NCI-H146 (cell line): Measurements from ENCODE around the gene REST.

Source experiments
- DNase-seq: peaks from one replicate; lab custom pipeline; 2025; lab: John Stamatoyannopoulos, UW

The REST gene

GRCh38 chr4:56976283-56976836 is 68.7 kb downstream of the REST start:
- DNase-seq = peak; percentile 39

DNA sequence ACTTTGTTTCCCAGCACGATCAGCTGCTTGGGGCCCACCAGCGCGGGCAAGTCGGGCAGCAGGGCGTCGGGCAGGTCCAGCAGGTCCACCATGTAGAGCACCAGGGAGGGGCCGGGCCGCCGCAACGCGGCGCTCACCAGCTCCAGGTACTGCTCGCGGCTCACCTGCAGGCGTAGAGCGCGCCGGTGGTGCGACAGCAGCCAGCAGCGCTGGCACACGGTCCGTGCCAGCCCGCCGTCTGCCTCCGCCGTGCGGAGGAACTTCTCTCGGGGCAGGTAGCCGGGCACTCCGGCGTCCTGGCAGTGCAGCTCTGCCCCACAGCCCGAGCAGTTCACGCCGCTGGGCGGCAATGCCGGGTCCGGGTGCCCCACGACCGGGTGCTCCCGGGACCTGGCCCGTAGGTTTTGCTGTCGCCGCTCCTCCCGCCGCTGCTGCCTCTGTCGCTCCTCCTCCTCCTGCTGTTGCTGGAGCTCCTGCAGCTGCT is 69.2 kb downstream of the REST start:
- DNase-seq = peak; percentile 62

DNA sequence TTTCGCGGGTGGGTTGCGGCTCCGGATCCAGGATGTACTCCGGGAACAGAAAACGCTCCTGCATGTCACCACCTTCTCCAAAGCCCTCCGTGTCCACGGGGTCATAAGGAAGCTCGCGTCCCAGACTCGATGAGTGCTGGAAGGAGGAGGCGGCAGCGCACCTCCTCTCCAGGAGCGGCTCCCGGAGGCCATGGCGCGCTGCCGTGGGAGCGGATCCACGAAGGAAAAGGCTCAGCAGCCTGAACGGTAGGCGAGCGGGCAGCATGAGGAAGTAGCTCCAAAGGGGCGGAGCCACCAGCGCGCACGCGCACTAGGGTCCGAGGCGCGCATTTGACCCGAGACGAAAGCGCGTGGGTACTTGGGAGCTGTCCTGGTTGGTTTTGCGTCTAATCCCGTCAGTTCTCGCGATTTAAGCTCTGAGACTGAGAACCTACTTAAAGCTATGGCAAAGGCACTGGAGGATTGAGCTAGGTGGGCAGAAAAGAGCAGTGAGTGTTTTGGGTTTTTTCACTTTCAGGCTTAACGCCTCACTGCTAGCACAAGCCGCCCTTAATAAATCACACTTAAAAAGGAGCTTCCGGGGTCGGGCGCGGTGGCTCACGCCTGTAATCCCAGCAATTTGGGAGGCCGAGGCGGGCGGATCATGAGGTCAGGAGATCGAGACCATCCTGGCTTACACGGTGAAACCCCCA is 69.8 kb downstream of the REST start, which contains the start of gene NOA1:
Gene NOA1 (minus strand): TSS at position 286 of the 692 bp plus-strand sequence. CDS start 21 bp downstream, at position 265.
- DNase-seq = peak; percentile 99

GRCh38 chr4:56978750-56979303 is 71.1 kb downstream of the REST start, which contains the start of gene POLR2B:
Gene POLR2B (plus strand): TSS chr4:56978896. CDS start chr4:56978986, 90 bp downstream.
- DNase-seq = peak; percentile 98

DNA sequence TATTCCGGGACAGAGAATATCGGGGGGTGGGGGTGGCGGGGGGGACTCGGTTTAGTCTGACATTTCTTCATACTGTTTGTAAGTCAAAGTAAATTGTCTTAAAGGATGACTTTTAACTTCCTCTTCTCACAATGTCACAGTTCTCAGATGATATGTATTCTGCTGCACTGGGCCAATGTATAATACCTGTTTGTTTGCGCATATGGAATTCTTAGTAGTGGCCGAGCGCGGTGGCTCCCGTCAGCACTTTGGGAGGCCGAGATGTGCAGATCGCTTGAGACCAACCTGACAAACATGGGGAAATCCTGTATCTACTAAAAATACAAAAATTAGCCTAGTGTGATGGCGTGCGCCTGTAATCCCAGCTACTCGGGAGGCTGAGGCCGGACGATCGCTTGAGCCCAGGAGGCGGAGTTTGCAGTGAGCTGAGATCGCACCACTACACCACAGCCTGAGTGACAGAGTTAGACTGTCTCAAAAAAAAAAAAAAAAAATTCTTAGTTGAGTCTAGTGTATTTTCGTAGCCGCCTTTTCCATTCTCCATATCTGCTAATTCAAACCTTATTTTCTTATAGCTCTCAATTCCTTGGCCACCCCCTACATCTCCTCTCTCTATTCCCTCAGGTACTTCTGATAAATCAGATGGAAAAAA is 71.8 kb downstream of the REST start:
- DNase-seq = peak; percentile 18

DNA sequence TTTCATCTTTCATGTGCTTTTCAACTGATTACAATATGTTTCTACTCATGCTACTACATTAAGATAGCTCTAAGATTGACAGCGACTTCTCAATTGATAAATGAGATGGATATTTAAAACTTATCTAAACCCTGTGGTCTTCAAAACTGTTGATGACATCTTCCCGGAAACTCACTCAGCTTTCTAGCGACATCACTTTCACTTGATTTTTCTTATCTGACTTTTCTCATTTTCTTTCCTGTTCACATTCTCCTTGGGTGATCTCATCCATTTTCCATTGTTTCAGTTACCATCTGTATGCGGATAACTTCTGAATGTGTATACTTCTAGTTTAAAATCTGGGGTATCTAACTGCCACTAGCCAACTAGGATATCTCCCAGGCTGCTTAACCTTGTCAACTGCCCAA is 74.1 kb downstream of the REST start:
- no peak for DNase-seq

GRCh38 chr4:56986192-56986591 is 78.5 kb downstream of the REST start:
- DNase-seq = no peak

DNA sequence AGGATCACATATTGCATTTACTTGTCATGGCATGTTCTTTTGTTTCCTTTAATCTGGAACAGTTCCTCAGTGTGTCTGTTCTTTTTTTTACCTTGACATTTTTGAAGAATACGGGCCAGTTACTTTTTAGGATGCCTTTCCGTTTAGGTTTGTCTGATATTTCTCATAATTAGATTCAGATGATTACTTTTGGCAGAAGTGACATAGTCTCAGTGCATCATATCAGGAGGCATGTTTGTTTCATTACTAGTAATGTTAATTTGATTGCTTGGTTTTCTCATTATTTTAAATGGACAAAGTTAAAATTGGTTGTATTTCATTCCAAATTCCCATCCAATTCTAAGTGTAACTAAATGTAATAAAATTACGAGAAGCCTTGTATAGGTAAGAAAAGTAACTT is 79.3 kb downstream of the REST start:
- DNase-seq = no peak

GRCh38 chr4:56990109-56990905 is 82.6 kb downstream of the REST start:
- DNase-seq = no peak

GRCh38 chr4:56995525-56995924 is 87.8 kb downstream of the REST start:
- no peak for DNase-seq

- DNase-seq = no peak
Measured at GRCh38 chr4:56999751-57000150, 92.1 kb downstream of the REST start.

DNA sequence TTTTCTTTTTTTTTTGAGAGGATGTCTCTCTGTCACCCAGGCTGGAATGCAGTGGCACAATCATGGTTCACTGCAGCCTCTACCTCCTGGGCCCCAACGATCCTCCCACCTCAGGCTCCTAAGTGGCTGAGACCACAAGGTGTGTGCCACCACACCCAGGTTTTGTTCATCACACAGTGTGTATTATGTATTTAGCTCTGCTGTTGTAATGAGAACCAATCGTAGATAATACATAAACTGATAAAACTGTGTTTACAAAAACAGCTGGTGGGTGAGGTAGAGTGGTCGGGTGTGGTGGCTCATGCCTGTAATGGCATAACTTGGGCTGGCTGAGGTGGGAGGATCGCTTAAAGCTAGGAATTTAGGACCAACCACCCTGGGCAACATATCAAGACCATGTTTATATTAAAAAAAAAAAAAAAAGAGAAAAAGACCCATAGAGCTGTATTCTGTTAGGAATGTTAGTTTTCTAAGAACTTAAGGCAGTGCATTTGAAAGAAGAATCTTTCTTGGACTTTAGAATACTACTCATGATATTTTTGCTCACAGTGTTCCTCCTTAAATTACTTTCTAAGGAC is 105.9 kb downstream of the REST start:
- DNase-seq = no peak
